GM23338 (cell line): ENCODE measurements around the gene PNPLA3. TPM values are rescaled to one million over a fixed set of nuclear protein-coding genes. Genes with fewer than 3 reads are reported as not detected.

Experiments
- ATAC-seq: fragments of 200-7000 bp; cut with Tn5 transposase; 3 replicates; pipeline ENCODE4 v1.9.1; 2020
- DNase-seq: peaks from one replicate; pipeline ENCODE4 v3.0.0-alpha.2; 2015; ENCODE audit warnings: low spot score
- H2AFZ ChIP-seq: fragments of 200-600 bp; sonication (generic); 2 replicates; pipeline ENCODE4 v1.8.0; 2016; ENCODE audit warnings: antibody characterized with exemption, mild to moderate bottlenecking, moderate library complexity
- H3F3A ChIP-seq: fragments of 200-600 bp; sonication (generic); replicated peaks from 2 replicates; pipeline ENCODE4 v1.8.0; 2017; ENCODE audit warnings: antibody characterized with exemption, mixed run types, low read depth
- H3K27ac ChIP-seq: fragments of 200-600 bp; sonication (generic); 2 replicates; pipeline ENCODE4 v1.6.1; 2016; ENCODE audit warnings: low read depth
- H3K27me3 ChIP-seq: fragments of 200-600 bp; sonication (generic); 2 replicates; pipeline ENCODE4 v1.8.0; 2016; ENCODE audit warnings: mild to moderate bottlenecking, mixed run types, moderate library complexity; ENCODE audit not compliant: insufficient read depth
- H3K36me3 ChIP-seq: fragments of 200-600 bp; sonication (generic); 2 replicates; pipeline ENCODE4 v1.8.0; 2016; ENCODE audit warnings: mild to moderate bottlenecking; ENCODE audit not compliant: insufficient read depth
- H3K4me1 ChIP-seq: fragments of 200-600 bp; sonication (generic); 2 replicates; pipeline ENCODE4 v1.8.0; 2016; ENCODE audit warnings: mild to moderate bottlenecking, moderate library complexity; ENCODE audit not compliant: insufficient read depth
- H3K4me2 ChIP-seq: fragments of 200-600 bp; sonication (generic); 2 replicates; pipeline ENCODE4 v1.7.1; 2017; ENCODE audit warnings: mixed run types
- H3K4me3 ChIP-seq: fragments of 200-600 bp; sonication (generic); 2 replicates; pipeline ENCODE4 v1.6.1; 2016; ENCODE audit warnings: mixed run types
- H3K79me2 ChIP-seq: fragments of 200-600 bp; sonication (generic); replicated peaks from 2 replicates; pipeline ENCODE4 v1.8.0; 2017; ENCODE audit warnings: mild to moderate bottlenecking; ENCODE audit not compliant: insufficient read depth
- H3K9me2 ChIP-seq: fragments of 200-600 bp; sonication (generic); 2 replicates; pipeline ENCODE4 v1.8.0; 2017; ENCODE audit not compliant: insufficient read depth
- H4K20me1 ChIP-seq: fragments of 200-600 bp; sonication (generic); replicated peaks from 2 replicates; pipeline ENCODE4 v1.8.0; 2017; ENCODE audit warnings: mild to moderate bottlenecking; ENCODE audit not compliant: insufficient read depth
- H3K27ac Mint-ChIP-seq: 2 replicates; pipeline ENCODE4 v1.8.0; 2020; ENCODE audit warnings: inconsistent platforms, mild to moderate bottlenecking, moderate library complexity, mixed read lengths
- H3K27me3 Mint-ChIP-seq: 3 replicates; pipeline ENCODE4 v1.8.0; 2022; ENCODE audit warnings: low read depth, mild to moderate bottlenecking, moderate library complexity, mixed read lengths, inconsistent platforms; ENCODE audit not compliant: insufficient read depth, poor library complexity
- H3K36me3 Mint-ChIP-seq: 3 replicates; pipeline ENCODE4 v1.8.0; 2021; ENCODE audit warnings: low read depth, mild to moderate bottlenecking, inconsistent platforms, moderate library complexity, mixed read lengths
- H3K4me1 Mint-ChIP-seq: 3 replicates; pipeline ENCODE4 v1.8.0; 2020; ENCODE audit warnings: mild to moderate bottlenecking, inconsistent platforms, mixed read lengths
- H3K4me3 Mint-ChIP-seq: 3 replicates; pipeline ENCODE4 v1.8.0; 2021; ENCODE audit warnings: moderate library complexity, mild to moderate bottlenecking, inconsistent platforms, mixed read lengths
- H3K9me3 Mint-ChIP-seq: 3 replicates; pipeline ENCODE4 v1.8.0; 2020; ENCODE audit warnings: moderate library complexity, mild to moderate bottlenecking, inconsistent platforms, mixed read lengths
- CREB1 ChIP-seq: fragments of 250-450 bp; sonication (Bioruptor Pico); IDR thresholded peaks from 2 replicates; pipeline ENCODE4 v1.5.0; 2020; ENCODE audit warnings: low read depth, mild to moderate bottlenecking, moderate library complexity
- CTCF ChIP-seq, 2 experiments: fragments of 200-600 bp in 1 of 2; sonication (generic) in 1 of 2; conservative IDR thresholded peaks; 2 replicates each; pipeline versions ENCODE4 v1.5.1 to v1.6.1; 2016 to 2017; ENCODE audit warnings: antibody characterized with exemption in 2 of 2, low read depth in 2 of 2, mild to moderate bottlenecking in 2 of 2, moderate library complexity in 1 of 2
- EZH2 ChIP-seq: fragments of 200-600 bp; sonication (generic); IDR thresholded peaks from one replicate; pipeline ENCODE4 v1.8.0; 2017; ENCODE audit warnings: antibody characterized with exemption, mild to moderate bottlenecking, low read depth; ENCODE audit not compliant: unreplicated experiment
- REST ChIP-seq: IDR thresholded peaks from one replicate; pipeline ENCODE4 v1.6.1; 2018; ENCODE audit warnings: antibody characterized with exemption; ENCODE audit not compliant: unreplicated experiment
- STAT1 ChIP-seq: IDR thresholded peaks from one replicate; pipeline ENCODE4 v1.6.1; 2016; ENCODE audit warnings: antibody characterized with exemption; ENCODE audit not compliant: unreplicated experiment
- ZNF462 ChIP-seq: fragments of 250-450 bp; sonication (Bioruptor Pico); IDR thresholded peaks from 2 replicates; pipeline ENCODE4 v1.5.0; 2020; ENCODE audit warnings: mild to moderate bottlenecking, moderate library complexity
- polyA plus RNA-seq: library from polyadenylated mRNA; unstranded; fragments of >200 nt; fragmentation: Nextera tagmentation; extraction: Ambion mirVana; gene quantifications from 2 replicates; pipeline ENCODE4 v1.2.1, GENCODE V29; 2016
- total RNA-seq: library from RNA; depleted of rRNA; stranded (reverse); fragments of >200 nt; shearing (Covaris generic); gene quantifications from 2 replicates; pipeline ENCODE4 v1.2.3, GENCODE V29; 2014

Gene PNPLA3
- total and polyA plus RNA-seq, 2 experiments from 2014 or later, result 17.7 to 23.4 TPM

- TF ChIP-seq ZNF462 (CRISPR knock-in tag) (no peak), CTCF (conservative IDR thresholded peaks at IDR 0.05; ENCODE audit: low read depth in 2 of 2) (no peak), CREB1 (CRISPR knock-in tag) (no peak), STAT1 (no peak)
Observed at GRCh38 chr22:43948836-43949406, 25.3 kb downstream of the PNPLA3 start (continued).

- no peak for DNase-seq
- Histone ChIP-seq H4K20me1 (no peaks in the 10 kb centered on the region; the same call in 1 of the 2 replicates), H3F3A (peaks cover 9% of the 10 kb centered on the region), H3K9me2 (no peaks in the 10 kb centered on the region), H3K4me3 (no peak overlapping the region), H3K79me2 (peaks cover 11% of the 10 kb centered on the region), H2AFZ (no peak overlapping the region), H3K27me3 (no peaks in the 10 kb centered on the region), H3K27ac (no peak overlapping the region), H3K4me1 (peaks cover 17% of the 10 kb centered on the region), H3K4me2 (no peak overlapping the region), H3K36me3 (0 out of 2 replicates have a peak, but pooled peaks cover 2% of the 10 kb centered on the region)
- H3K9me3 Mint-ChIP-seq, result no peaks in the 10 kb centered on the region
- no peak for ATAC-seq
- H3K27me3 Mint-ChIP-seq, result peaks cover 7% of the 10 kb centered on the region
- H3K27ac Mint-ChIP-seq, result peak overlapping the region; percentile 40; the same call in 1 of the 2 replicates
- H3K4me3 Mint-ChIP-seq, result no peak overlapping the region
- H3K4me1 Mint-ChIP-seq, result peaks cover 15% of the 10 kb centered on the region
- H3K36me3 Mint-ChIP-seq, result peaks cover 13% of the 10 kb centered on the region
- TF ChIP-seq CREB1 (CRISPR knock-in tag) (no peak), REST (no peak), STAT1 (no peak), EZH2 (no peak)
Observed at GRCh38 chr22:43951391-43951790, 27.8 kb downstream of the PNPLA3 start.
